Tibial nerve (tissue), 3 donors: ENCODE data around the gene DUSP14.

Source experiments
- CTCF ChIP-seq, 5 experiments: fragments of 200-600 bp in 3 of 5; fragments of 450-650 bp in 2 of 5; sonication (generic) in 3 of 5; IDR thresholded peaks; one replicate each; pipeline ENCODE4 v1.5.1; 2016 to 2019; ENCODE audit warnings: antibody characterized with exemption in 5 of 5, mild to moderate bottlenecking in 3 of 5, moderate library complexity in 2 of 5
- POLR2A ChIP-seq, 2 donors: fragments of 450-650 bp; IDR thresholded peaks; one replicate each; pipeline ENCODE4 v1.6.1; 2017; ENCODE audit warnings: antibody characterized with exemption in 2 of 2, mild to moderate bottlenecking in 2 of 2, moderate library complexity in 2 of 2

GRCh38 chr17:37513711-37514110 is 24.0 kb downstream of the DUSP14 start:
- no peak for TF ChIP-seq CTCF (IDR thresholded peaks at IDR 0.05)
- no peak for TF ChIP-seq POLR2A (IDR thresholded peaks at IDR 0.05)
